K562 (cell line): ENCODE data around the gene NQO2. TPM values are rescaled to one million over a fixed set of nuclear protein-coding genes. Genes with fewer than 3 reads are reported as not detected.
A peak's percentile ranks its signal among the peaks of the same experiment; 100 is the strongest.

ENCODE experiments used
- BCOR ChIP-seq: fragments of 450-650 bp; IDR thresholded peaks from 2 replicates; pipeline ENCODE4 v1.6.1; 2016
- BDP1 ChIP-seq: IDR thresholded peaks from 3 replicates; pipeline ENCODE4 v1.6.1; 2011; ENCODE audit not compliant: insufficient read length, insufficient read depth
- BRF1 ChIP-seq: IDR thresholded peaks from 3 replicates; pipeline ENCODE4 v1.6.1; 2011; ENCODE audit warnings: borderline replicate concordance, mild to moderate bottlenecking; ENCODE audit not compliant: insufficient read length; ENCODE audit errors: extremely low read depth
- CEBPG ChIP-seq, 3 experiments: fragments of 200-800 bp in 1 of 3; sonication (Bioruptor generic) in 1 of 3; sonication (generic) in 1 of 3; formaldehyde crosslinking in 1 of 3; IDR thresholded peaks in 2 of 3; conservative IDR thresholded peaks in 1 of 3; 2 replicates each; pipeline versions ENCODE4 v1.6.1 to v1.8.0; 2016 to 2022; ENCODE audit warnings: missing compliant biosample characterization in 2 of 3, missing genetic modification characterization in 2 of 3, mild to moderate bottlenecking in 1 of 3, missing genetic modification reagents in 1 of 3
- ETV5 ChIP-seq: sonication (generic); formaldehyde crosslinking; IDR thresholded peaks from 2 replicates; pipeline ENCODE4 v1.4.0; 2020; ENCODE audit warnings: low read depth, mild to moderate bottlenecking, missing genetic modification reagents
- ETV6 ChIP-seq, 3 experiments: fragments of 150-350 bp in 1 of 3; sonication (generic) in 1 of 3; formaldehyde crosslinking in 1 of 3; IDR thresholded peaks; 2 replicates each; pipeline versions ENCODE4 v1.6.1 to v1.8.0; 2014 to 2022; ENCODE audit warnings: borderline replicate concordance in 2 of 3, low read depth in 2 of 3, antibody characterized with exemption in 1 of 3, low read length in 1 of 3, mild to moderate bottlenecking in 1 of 3, missing genetic modification reagents in 1 of 3
- LARP7 ChIP-seq: fragments of 450-650 bp; IDR thresholded peaks from 2 replicates; pipeline ENCODE4 v1.6.1; 2016
- MYNN ChIP-seq, 2 experiments: sonication (generic); formaldehyde crosslinking in 1 of 2; IDR thresholded peaks; 2 replicates each; pipeline versions ENCODE4 v1.5.0 to v1.6.1; 2016 to 2020; ENCODE audit warnings: antibody characterized with exemption in 1 of 2, missing genetic modification reagents in 1 of 2
- NCOA1 ChIP-seq: fragments of 450-650 bp; IDR thresholded peaks from 2 replicates; pipeline ENCODE4 v1.6.1; 2016; ENCODE audit warnings: low read depth
- NFE2L1 ChIP-seq: fragments of 450-650 bp; IDR thresholded peaks from 2 replicates; pipeline ENCODE4 v1.6.1; 2016; ENCODE audit warnings: missing genetic modification characterization, low read depth, mild to moderate bottlenecking, missing compliant biosample characterization, moderate library complexity, borderline replicate concordance
- NR1H2 ChIP-seq: sonication (generic); formaldehyde crosslinking; IDR thresholded peaks from 2 replicates; pipeline ENCODE4 v1.4.0; 2020; ENCODE audit warnings: mild to moderate bottlenecking, missing genetic modification reagents
- PCBP2 ChIP-seq: fragments of 200-400 bp; formaldehyde crosslinking; IDR thresholded peaks from 2 replicates; pipeline ENCODE4 v1.6.1; 2018; ENCODE audit warnings: low read length, low read depth, mild to moderate bottlenecking, moderate library complexity; ENCODE audit not compliant: poor library complexity, severe bottlenecking
- PML ChIP-seq: IDR thresholded peaks from 2 replicates; pipeline ENCODE4 v1.6.1; 2012; ENCODE audit warnings: low read length, inconsistent platforms
- POU5F1 ChIP-seq: fragments of 150-350 bp; IDR thresholded peaks from 2 replicates; pipeline ENCODE4 v1.6.1; 2014; ENCODE audit warnings: borderline replicate concordance, low read length, low read depth, mild to moderate bottlenecking; ENCODE audit not compliant: partially characterized antibody
- PTTG1 ChIP-seq: fragments of 450-650 bp; IDR thresholded peaks from 2 replicates; pipeline ENCODE4 v1.6.1; 2016; ENCODE audit warnings: low read depth, mild to moderate bottlenecking, missing genetic modification characterization, missing compliant biosample characterization
- SMARCC2 ChIP-seq: fragments of 450-650 bp; IDR thresholded peaks from 2 replicates; pipeline ENCODE4 v1.6.1; 2017; ENCODE audit warnings: antibody characterized with exemption, moderate library complexity, mild to moderate bottlenecking, low read depth
- SP1 ChIP-seq: sonication (generic); formaldehyde crosslinking; IDR thresholded peaks from 2 replicates; pipeline ENCODE4 v1.8.1; 2022; ENCODE audit warnings: mild to moderate bottlenecking, missing genetic modification reagents
- SRSF9 ChIP-seq: fragments of 200-400 bp; formaldehyde crosslinking; IDR thresholded peaks from 2 replicates; pipeline ENCODE4 v1.6.1; 2017; ENCODE audit warnings: low read depth, low read length, borderline replicate concordance
- UBTF ChIP-seq, 2 experiments: IDR thresholded peaks; 2 replicates each; pipeline ENCODE4 v1.6.1; 2012; ENCODE audit warnings: improper control_type of control experiment in 2 of 2, low read depth in 2 of 2, low read length in 2 of 2, borderline replicate concordance in 1 of 2
- XRCC3 ChIP-seq: fragments of 450-650 bp; IDR thresholded peaks from 2 replicates; pipeline ENCODE4 v1.6.1; 2017; ENCODE audit warnings: mild to moderate bottlenecking, moderate library complexity
- ZC3H8 ChIP-seq: fragments of 450-650 bp; IDR thresholded peaks from 2 replicates; pipeline ENCODE4 v1.6.1; 2017
- ZNF165 ChIP-seq: fragments of 250-450 bp; sonication (Bioruptor Pico); IDR thresholded peaks from 2 replicates; pipeline ENCODE4 v1.4.0; 2020; ENCODE audit warnings: borderline replicate concordance
- ZNF644 ChIP-seq: fragments of 200-800 bp; sonication (Bioruptor generic); IDR thresholded peaks from 2 replicates; pipeline ENCODE4 v1.6.1; 2016; ENCODE audit warnings: low read depth, missing genetic modification characterization, missing compliant biosample characterization
- ZNF707 ChIP-seq: fragments of 250-450 bp; sonication (Bioruptor Pico); conservative IDR thresholded peaks from 2 replicates; pipeline ENCODE4 v1.8.0; 2022; ENCODE audit warnings: inconsistent platforms, mild to moderate bottlenecking, moderate library complexity
- polyA plus RNA-seq, 8 experiments: library from polyadenylated mRNA; depleted of rRNA in 4 of 8; stranded (reverse) in 5 of 8; unstranded in 3 of 8; fragments of >200 nt; fragmentation: Nextera tagmentation in 2 of 8; fragmentation: Illumina TruSeq in 1 of 8; extraction: Ambion mirVana in 2 of 8; extraction: Trizol in 1 of 8; gene quantifications; 2 replicates each; pipeline versions ENCODE4 v1.2.1 to v1.2.3, GENCODE V29; 2011 to 2014; ENCODE audit warnings: inconsistent platforms in 1 of 8, missing spikeins in 1 of 8
- total RNA-seq, 7 experiments: library from RNA; depleted of rRNA in 6 of 7; stranded (reverse); fragments of >200 nt in 6 of 7; fragmentation: Illumina TruSeq in 2 of 7; extraction: Trizol in 2 of 7; gene quantifications; 2 replicates each; pipeline versions ENCODE4 v1.2.1 to v1.2.3, GENCODE V29; 2011 to 2021; ENCODE audit warnings: low replicate concordance in 1 of 7
- TF ChIP-seq, protein P1 (sequence below): fragments of 450-650 bp; IDR thresholded peaks from 2 replicates; pipeline ENCODE4 v1.6.1; 2016

Gene NQO2
- total and polyA plus RNA-seq, 9 of the 15 experiments (the other 6 are each of a cell fraction or from before 2014, with no cell fraction given): 54.6 to 214 (median 116) TPM

DNA sequence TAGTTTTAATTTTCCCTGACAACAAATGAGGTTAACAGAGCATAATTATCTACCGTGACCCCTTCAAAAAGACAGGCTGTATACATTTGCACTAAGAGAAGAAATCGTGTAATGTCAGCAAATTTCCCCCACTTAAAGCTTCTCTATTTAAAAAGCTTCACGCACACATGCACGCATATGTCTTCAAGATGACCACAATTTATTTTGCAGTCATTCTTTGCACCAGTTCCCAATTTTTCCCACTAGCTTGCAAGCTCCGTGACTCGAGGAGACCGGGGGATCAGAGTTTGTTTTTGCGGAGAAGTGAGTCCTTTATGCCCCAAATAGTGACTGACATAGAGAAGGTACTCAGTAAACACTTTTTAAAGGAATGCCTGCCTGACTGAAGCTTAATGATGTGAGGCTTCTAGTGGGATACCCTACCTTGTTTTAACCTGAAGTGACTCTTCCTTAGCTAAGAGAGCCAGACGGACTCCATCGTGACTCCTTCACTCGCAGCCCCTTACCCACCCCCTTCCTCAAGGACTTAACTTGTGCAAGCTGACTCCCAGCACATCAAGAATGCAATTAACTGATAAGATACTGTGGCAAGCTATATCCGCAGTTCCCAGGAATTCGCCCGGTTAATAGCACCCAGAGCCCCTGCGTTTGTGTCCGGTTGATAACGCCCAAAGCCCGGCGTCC, 9.3 kb upstream of the NQO2 start (continued):
- no peak for TF ChIP-seq BDP1
- no peak for TF ChIP-seq ZC3H8
- TF ChIP-seq ZNF644 (tag): peak; percentile 78; the same call in 1 of the 2 replicates
- TF ChIP-seq MYNN (IDR thresholded peaks at IDR 0.05): peak; percentile 63; the same call in 1 of the 2 replicates
- no peak for TF ChIP-seq MYNN (CRISPR knock-in tag; IDR thresholded peaks at IDR 0.05)
- TF ChIP-seq PTTG1 (tag): peak; percentile 52; the same call in 1 of the 2 replicates
- peak; percentile 74; the same call in 1 of the 2 replicates for TF ChIP-seq SMARCC2
- TF ChIP-seq POU5F1: no peak
- TF ChIP-seq BCOR: peak; percentile 5; the same call in 1 of the 2 replicates
- TF ChIP-seq CEBPG (CRISPR knock-in tag; IDR thresholded peaks at IDR 0.05): 0 out of 2 replicates have a peak, but pooled peaks have one; percentile 27
- peak in 1 of 2 experiments; percentile 46; a peak in 1 of 4 replicates for TF ChIP-seq CEBPG (tag; conservative IDR thresholded peaks at IDR 0.05 in 1 of 2, IDR thresholded peaks at IDR 0.05 in 1 of 2)
- TF ChIP-seq UBTF (IDR thresholded peaks at IDR 0.05; ENCODE audit: borderline replicate concordance in 1 of 2, low read depth in 2 of 2, low read length in 2 of 2): peak; percentile 70 to 72; a peak in 2 of 4 replicates
- TF ChIP-seq ETV6 (IDR thresholded peaks at IDR 0.05; ENCODE audit: borderline replicate concordance in 1 of 2, low read depth in 2 of 2, low read length in 1 of 2): no peak
- no peak for TF ChIP-seq ETV6 (CRISPR knock-in tag; IDR thresholded peaks at IDR 0.05; ENCODE audit: borderline replicate concordance)
- peak; percentile 82; the same call in 1 of the 2 replicates for TF ChIP-seq ZNF165 (CRISPR knock-in tag)
- no peak for TF ChIP-seq NR1H2 (CRISPR knock-in tag)
- TF ChIP-seq LARP7: no peak
- TF ChIP-seq XRCC3: no peak
- TF ChIP-seq PML: peak; percentile 87
- peak; percentile 34; the same call in 1 of the 2 replicates for TF ChIP-seq NFE2L1
- 0 out of 2 replicates have a peak, but pooled peaks have one; percentile 41 for TF ChIP-seq ZNF707 (CRISPR knock-in tag)
- peak; percentile 80; the same call in 1 of the 2 replicates for TF ChIP-seq NCOA1
- TF ChIP-seq BRF1: no peak
- TF ChIP-seq, protein P1, sequence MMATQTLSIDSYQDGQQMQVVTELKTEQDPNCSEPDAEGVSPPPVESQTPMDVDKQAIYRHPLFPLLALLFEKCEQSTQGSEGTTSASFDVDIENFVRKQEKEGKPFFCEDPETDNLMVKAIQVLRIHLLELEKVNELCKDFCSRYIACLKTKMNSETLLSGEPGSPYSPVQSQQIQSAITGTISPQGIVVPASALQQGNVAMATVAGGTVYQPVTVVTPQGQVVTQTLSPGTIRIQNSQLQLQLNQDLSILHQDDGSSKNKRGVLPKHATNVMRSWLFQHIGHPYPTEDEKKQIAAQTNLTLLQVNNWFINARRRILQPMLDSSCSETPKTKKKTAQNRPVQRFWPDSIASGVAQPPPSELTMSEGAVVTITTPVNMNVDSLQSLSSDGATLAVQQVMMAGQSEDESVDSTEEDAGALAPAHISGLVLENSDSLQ: peak; percentile 48; the same call in 1 of the 2 replicates
- TF ChIP-seq ETV5 (CRISPR knock-in tag): peak; percentile 97
- TF ChIP-seq SRSF9: no peak
- TF ChIP-seq PCBP2: no peak
- no peak for TF ChIP-seq SP1
